Liver (tissue), 9 donors: ENCODE data around the gene SUN3. TPM values are rescaled to one million over a fixed set of nuclear protein-coding genes. Genes with fewer than 3 reads are reported as not detected.

Experiments used
- DNase-seq: peaks from one replicate; pipeline ENCODE4 v3.0.0-alpha.2; 2017; ENCODE audit warnings: low spot score
- H3K27ac ChIP-seq, 2 donors: one replicate each; pipeline ENCODE4 v1.7.0; 2013; ENCODE audit warnings: inconsistent platforms in 2 of 2, low read length in 2 of 2, control low read depth in 1 of 2, low read depth in 1 of 2, mild to moderate bottlenecking in 1 of 2
- H3K27me3 ChIP-seq, 4 donors: one replicate each; pipeline versions ENCODE4 v1.6.1 to v1.7.0; 2013; ENCODE audit warnings: low read length in 3 of 4, inconsistent platforms in 1 of 4, mild to moderate bottlenecking in 1 of 4, moderate library complexity in 1 of 4; ENCODE audit not compliant: control insufficient read depth in 4 of 4, insufficient read depth in 4 of 4
- H3K36me3 ChIP-seq, 4 donors: one replicate each; pipeline versions ENCODE4 v1.6.1 to v1.7.0; 2013; ENCODE audit warnings: low read length in 3 of 4, mild to moderate bottlenecking in 3 of 4, low read depth in 1 of 4, moderate library complexity in 1 of 4; ENCODE audit not compliant: control insufficient read depth in 4 of 4, insufficient read depth in 3 of 4
- H3K4me1 ChIP-seq, 4 donors: one replicate each; pipeline versions ENCODE4 v1.6.1 to v1.7.0; 2013; ENCODE audit warnings: low read length in 3 of 4, mild to moderate bottlenecking in 3 of 4, moderate library complexity in 1 of 4; ENCODE audit not compliant: control insufficient read depth in 4 of 4, insufficient read depth in 4 of 4
- H3K4me3 ChIP-seq, 3 donors: one replicate each; pipeline versions ENCODE4 v1.6.1 to v1.7.0; 2013; ENCODE audit warnings: low read length in 3 of 3, control low read depth in 1 of 3, low read depth in 1 of 3, mild to moderate bottlenecking in 1 of 3
- H3K9ac ChIP-seq, 2 donors: one replicate each; pipeline ENCODE4 v1.7.0; 2013; ENCODE audit warnings: low read length in 2 of 2, mild to moderate bottlenecking in 2 of 2, moderate library complexity in 2 of 2, control low read depth in 1 of 2, low read depth in 1 of 2
- H3K9me3 ChIP-seq, 4 donors: one replicate each; pipeline versions ENCODE4 v1.6.1 to v1.7.0; 2013; ENCODE audit warnings: low read length in 3 of 4; ENCODE audit not compliant: control insufficient read depth in 4 of 4
- ATF3 ChIP-seq: IDR thresholded peaks from 2 replicates; pipeline ENCODE4 v1.6.1; 2016; ENCODE audit warnings: antibody characterized with exemption
- CTCF ChIP-seq: fragments of 150-350 bp; IDR thresholded peaks from 2 replicates; pipeline ENCODE4 v1.5.1; 2017; ENCODE audit warnings: improper control_type of control experiment, low read depth, low read length; ENCODE audit not compliant: missing input control
- EGR1 ChIP-seq, 2 donors: IDR thresholded peaks; 2 replicates each; pipeline ENCODE4 v1.6.1; 2016 to 2018; ENCODE audit warnings: antibody characterized with exemption in 2 of 2, low read depth in 2 of 2
- FOXA1 ChIP-seq: IDR thresholded peaks from 2 replicates; pipeline ENCODE4 v1.6.1; 2016; ENCODE audit warnings: antibody characterized with exemption
- FOXA2 ChIP-seq: IDR thresholded peaks from 2 replicates; pipeline ENCODE4 v1.6.1; 2016; ENCODE audit warnings: antibody characterized with exemption
- GABPA ChIP-seq, 2 donors: IDR thresholded peaks in 1 of 2; conservative IDR thresholded peaks in 1 of 2; 2 replicates each; pipeline ENCODE4 v1.6.1; 2016; ENCODE audit warnings: antibody characterized with exemption in 2 of 2, mild to moderate bottlenecking in 1 of 2, moderate library complexity in 1 of 2
- HNF4A ChIP-seq, 2 donors: conservative IDR thresholded peaks; 2 replicates each; pipeline ENCODE4 v1.6.1; 2016; ENCODE audit warnings: antibody characterized with exemption in 2 of 2, mild to moderate bottlenecking in 2 of 2
- HNF4G ChIP-seq: IDR thresholded peaks from 2 replicates; pipeline ENCODE4 v1.6.1; 2016; ENCODE audit warnings: antibody characterized with exemption
- JUND ChIP-seq, 2 donors: IDR thresholded peaks; 2 replicates each; pipeline ENCODE4 v1.6.1; 2016; ENCODE audit warnings: antibody characterized with exemption in 2 of 2
- MAX ChIP-seq: IDR thresholded peaks from 2 replicates; pipeline ENCODE4 v1.6.1; 2016; ENCODE audit warnings: antibody characterized with exemption
- NR2F2 ChIP-seq: IDR thresholded peaks from 2 replicates; pipeline ENCODE4 v1.6.1; 2016; ENCODE audit warnings: antibody characterized with exemption
- RAD21 ChIP-seq, 2 donors: IDR thresholded peaks; 2 replicates each; pipeline ENCODE4 v1.6.1; 2016; ENCODE audit warnings: antibody characterized with exemption in 2 of 2, mild to moderate bottlenecking in 2 of 2
- REST ChIP-seq: IDR thresholded peaks from 2 replicates; pipeline ENCODE4 v1.6.1; 2016; ENCODE audit warnings: antibody characterized with exemption, mild to moderate bottlenecking
- RXRA ChIP-seq, 2 donors: IDR thresholded peaks; 2 replicates each; pipeline ENCODE4 v1.6.1; 2017 to 2018; ENCODE audit warnings: antibody characterized with exemption in 2 of 2, mild to moderate bottlenecking in 1 of 2
- SP1 ChIP-seq: IDR thresholded peaks from 2 replicates; pipeline ENCODE4 v1.6.1; 2018; ENCODE audit warnings: antibody characterized with exemption, mild to moderate bottlenecking
- TAF1 ChIP-seq: conservative IDR thresholded peaks from 2 replicates; pipeline ENCODE4 v1.6.1; 2016; ENCODE audit warnings: antibody characterized with exemption, mild to moderate bottlenecking
- YY1 ChIP-seq: IDR thresholded peaks from 2 replicates; pipeline ENCODE4 v1.6.1; 2016; ENCODE audit warnings: antibody characterized with exemption, mild to moderate bottlenecking
- ZBTB33 ChIP-seq: IDR thresholded peaks from 2 replicates; pipeline ENCODE4 v1.6.1; 2016; ENCODE audit warnings: antibody characterized with exemption
- WGBS: extraction: QIAGEN DNeasy Blood & Tissue Kit; methylation state at CpG from one replicate; pipeline ENCODE4 v1.1.7; 2013; 5-methylcytosine and 5-hydroxymethylcytosine counted together
- polyA plus RNA-seq, 2 donors: library from polyadenylated mRNA; stranded (reverse) in 1 of 2; unstranded in 1 of 2; fragments of 200-250 nt in 1 of 2; fragments of >200 nt in 1 of 2; fragmentation: Nextera tagmentation in 1 of 2; extraction: Ambion mirVana in 1 of 2; gene quantifications; one replicate each; pipeline versions ENCODE4 v1.2.1 to v1.2.3, GENCODE V29; 2013 to 2015
- total RNA-seq, 2 donors: library from RNA; depleted of rRNA; stranded (reverse); fragments of >200 nt; gene quantifications; one replicate each; pipeline ENCODE4 v1.2.3, GENCODE V29; 2014
- donor health status: healthy.
- donor health status: healthy.
- donor health status: healthy.
- donor health status: healthy.
- donor health status: healthy.

The SUN3 gene
- total and polyA plus RNA-seq, 4 donors, result not detected

- no peak overlapping the region for H3K4me3 ChIP-seq
- no peaks in the 10 kb centered on the region for H3K9me3 ChIP-seq
- H3K27me3 ChIP-seq, result no peaks in the 10 kb centered on the region
- no peak overlapping the region for H3K9ac ChIP-seq
- DNase-seq, result no peak
- no peaks in the 10 kb centered on the region for H3K4me1 ChIP-seq
- H3K36me3 ChIP-seq, result no peaks in the 10 kb centered on the region
- WGBS, result 70% methylated on average over 12 of the region's 12 CpGs
- no peak overlapping the region for H3K27ac ChIP-seq
- no peak for TF ChIP-seq MAX
- no peak for TF ChIP-seq REST
- no peak for TF ChIP-seq ZBTB33
- TF ChIP-seq SP1, result no peak
- no peak for TF ChIP-seq JUND (IDR thresholded peaks at IDR 0.05)
- TF ChIP-seq GABPA (IDR thresholded peaks at IDR 0.05 in 1 of 2, conservative IDR thresholded peaks at IDR 0.05 in 1 of 2), result no peak
- TF ChIP-seq TAF1, result no peak
- TF ChIP-seq NR2F2, result no peak
- no peak for TF ChIP-seq RAD21 (IDR thresholded peaks at IDR 0.05)
- no peak for TF ChIP-seq RXRA (IDR thresholded peaks at IDR 0.05)
- TF ChIP-seq FOXA1, result no peak
- no peak for TF ChIP-seq HNF4A (conservative IDR thresholded peaks at IDR 0.05)
- no peak for TF ChIP-seq ATF3
- TF ChIP-seq EGR1 (IDR thresholded peaks at IDR 0.05; ENCODE audit: low read depth in 2 of 2), result no peak
- TF ChIP-seq CTCF, result no peak
- TF ChIP-seq HNF4G, result no peak
- TF ChIP-seq FOXA2, result no peak
- no peak for TF ChIP-seq YY1
Measured at GRCh38 chr7:47944536-47945260, 84.2 kb downstream of the SUN3 start.
